Tibial artery (tissue), 4 donors: Measurements from ENCODE around the gene LRPPRC.
A peak's percentile ranks its signal among the peaks of the same experiment; 100 is the strongest.

ENCODE experiments used
- DNase-seq, 2 donors: peaks; one replicate each; pipeline ENCODE4 v3.0.0-alpha.2; 2019
- H3K27ac ChIP-seq, 2 donors: fragments of 200-600 bp; sonication (generic) in 1 of 2; 1 replicate in 1 of 2; 2 replicates in 1 of 2; pipeline ENCODE4 v1.5.1; 2018 to 2019; ENCODE audit warnings: mild to moderate bottlenecking in 1 of 2
- H3K27me3 ChIP-seq, 2 donors: fragments of 200-600 bp; sonication (generic) in 1 of 2; one replicate each; pipeline versions ENCODE4 v1.5.1 to v1.6.0; 2016 to 2019
- H3K36me3 ChIP-seq, 3 donors: fragments of 200-600 bp; sonication (generic) in 2 of 3; one replicate each; pipeline ENCODE4 v1.5.1; 2016 to 2019; ENCODE audit warnings: mild to moderate bottlenecking in 2 of 3
- H3K4me1 ChIP-seq, 4 donors: fragments of 200-600 bp; sonication (generic) in 2 of 4; 1 replicate in 3 of 4; 2 replicates in 1 of 4; pipeline ENCODE4 v1.5.1; 2016 to 2019
- H3K4me3 ChIP-seq, 2 donors: fragments of 200-600 bp; sonication (generic) in 1 of 2; 1 replicate in 1 of 2; 2 replicates in 1 of 2; pipeline ENCODE4 v1.5.1; 2018 to 2019; ENCODE audit warnings: mild to moderate bottlenecking in 2 of 2
- H3K9me3 ChIP-seq, 3 donors: fragments of 200-600 bp; sonication (generic) in 1 of 3; one replicate each; pipeline ENCODE4 v1.5.1; 2016 to 2019
- intact Hi-C: fragments of 100-400 bp; cut with DNase I; formaldehyde crosslinking; loops from one replicate; pipeline ENCODE4 v1.15.0; 2023; ENCODE audit warnings: low total_unique reads
- TF ChIP-seq, protein P1 (sequence below), 2 experiments: fragments of 200-600 bp in 1 of 2; fragments of 450-650 bp in 1 of 2; IDR thresholded peaks; one replicate each; pipeline ENCODE4 v1.5.1; 2017 to 2019; ENCODE audit warnings: antibody characterized with exemption in 2 of 2, mild to moderate bottlenecking in 1 of 2, moderate library complexity in 1 of 2

Gene LRPPRC

GRCh38 chr2:43977677-43978375 is 18.0 kb downstream of the LRPPRC start:
- Histone ChIP-seq H3K27ac (no peak overlapping the region), H3K4me3 (no peak overlapping the region), H3K27me3 (no peaks in the 10 kb centered on the region), H3K36me3 (peaks cover 52 to 75% (median 65%) of the 10 kb centered on the region in 3 donors), H3K4me1 (no peaks in the 10 kb centered on the region), H3K9me3 (no peaks in the 10 kb centered on the region)
- intact Hi-C loops: no loop called here
- TF ChIP-seq, protein P1, sequence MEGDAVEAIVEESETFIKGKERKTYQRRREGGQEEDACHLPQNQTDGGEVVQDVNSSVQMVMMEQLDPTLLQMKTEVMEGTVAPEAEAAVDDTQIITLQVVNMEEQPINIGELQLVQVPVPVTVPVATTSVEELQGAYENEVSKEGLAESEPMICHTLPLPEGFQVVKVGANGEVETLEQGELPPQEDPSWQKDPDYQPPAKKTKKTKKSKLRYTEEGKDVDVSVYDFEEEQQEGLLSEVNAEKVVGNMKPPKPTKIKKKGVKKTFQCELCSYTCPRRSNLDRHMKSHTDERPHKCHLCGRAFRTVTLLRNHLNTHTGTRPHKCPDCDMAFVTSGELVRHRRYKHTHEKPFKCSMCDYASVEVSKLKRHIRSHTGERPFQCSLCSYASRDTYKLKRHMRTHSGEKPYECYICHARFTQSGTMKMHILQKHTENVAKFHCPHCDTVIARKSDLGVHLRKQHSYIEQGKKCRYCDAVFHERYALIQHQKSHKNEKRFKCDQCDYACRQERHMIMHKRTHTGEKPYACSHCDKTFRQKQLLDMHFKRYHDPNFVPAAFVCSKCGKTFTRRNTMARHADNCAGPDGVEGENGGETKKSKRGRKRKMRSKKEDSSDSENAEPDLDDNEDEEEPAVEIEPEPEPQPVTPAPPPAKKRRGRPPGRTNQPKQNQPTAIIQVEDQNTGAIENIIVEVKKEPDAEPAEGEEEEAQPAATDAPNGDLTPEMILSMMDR (IDR thresholded peaks at IDR 0.05): no peak
- no peak for DNase-seq

GRCh38 chr2:43960921-43961320 is 34.9 kb downstream of the LRPPRC start:
- Histone ChIP-seq H3K4me1 (no peaks in the 10 kb centered on the region), H3K36me3 (peaks cover 80 to 91% (median 83%) of the 10 kb centered on the region in 3 donors), H3K27ac (no peak overlapping the region), H3K9me3 (no peaks in the 10 kb centered on the region), H3K27me3 (no peaks in the 10 kb centered on the region), H3K4me3 (no peak overlapping the region)
- TF ChIP-seq, protein P1 (IDR thresholded peaks at IDR 0.05): no peak
- intact Hi-C loops: no loop called here
- no peak for DNase-seq

DNA sequence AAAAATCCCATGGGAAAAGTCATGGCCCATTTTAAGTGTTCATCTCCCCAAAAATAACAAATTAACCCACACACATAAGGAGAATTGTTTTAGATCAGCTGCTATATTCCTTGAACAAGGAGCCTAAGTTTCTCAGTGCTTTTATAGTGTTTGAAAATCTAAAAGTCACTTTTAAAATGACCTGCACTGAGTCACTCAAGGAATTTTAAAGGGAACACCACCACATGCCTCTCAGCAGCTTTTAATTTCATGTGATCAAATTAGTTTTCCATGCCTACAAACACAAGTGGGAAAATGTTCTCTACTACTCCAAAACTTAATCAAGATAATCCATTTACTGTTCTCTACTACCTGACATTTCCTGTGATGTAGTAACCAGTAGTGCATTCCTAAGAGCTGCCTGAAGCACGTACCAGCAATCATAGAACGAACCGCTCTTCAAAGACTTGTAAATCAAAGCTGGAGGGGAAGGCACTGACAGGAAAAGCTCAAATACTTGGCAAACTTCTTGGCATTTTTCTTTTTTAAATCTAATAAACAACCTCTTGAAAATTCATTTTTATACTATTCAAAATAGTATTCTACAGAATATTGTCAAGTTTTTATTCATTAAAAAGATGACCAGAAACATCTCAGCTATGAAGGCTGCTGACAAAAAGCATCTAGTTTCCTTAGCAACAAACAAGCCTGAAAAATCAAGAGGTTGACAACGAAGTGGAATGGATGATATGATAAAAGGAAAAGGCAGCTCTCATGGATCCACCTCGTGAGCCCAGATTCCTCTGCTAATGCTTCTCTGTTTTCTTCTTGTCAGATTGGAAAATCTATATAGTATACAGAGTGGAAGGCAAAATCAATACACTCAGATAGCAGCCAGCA is 37.2 kb downstream of the LRPPRC start:
- Histone ChIP-seq H3K27me3 (no peaks in the 10 kb centered on the region), H3K4me3 (no peak overlapping the region), H3K4me1 (no peaks in the 10 kb centered on the region), H3K27ac (no peak overlapping the region), H3K36me3 (peaks cover 92 to 95% (median 93%) of the 10 kb centered on the region in 3 donors), H3K9me3 (no peaks in the 10 kb centered on the region)
- TF ChIP-seq, protein P1 (IDR thresholded peaks at IDR 0.05): no peak
- DNase-seq: no peak
- intact Hi-C loops: no loop called here

DNA sequence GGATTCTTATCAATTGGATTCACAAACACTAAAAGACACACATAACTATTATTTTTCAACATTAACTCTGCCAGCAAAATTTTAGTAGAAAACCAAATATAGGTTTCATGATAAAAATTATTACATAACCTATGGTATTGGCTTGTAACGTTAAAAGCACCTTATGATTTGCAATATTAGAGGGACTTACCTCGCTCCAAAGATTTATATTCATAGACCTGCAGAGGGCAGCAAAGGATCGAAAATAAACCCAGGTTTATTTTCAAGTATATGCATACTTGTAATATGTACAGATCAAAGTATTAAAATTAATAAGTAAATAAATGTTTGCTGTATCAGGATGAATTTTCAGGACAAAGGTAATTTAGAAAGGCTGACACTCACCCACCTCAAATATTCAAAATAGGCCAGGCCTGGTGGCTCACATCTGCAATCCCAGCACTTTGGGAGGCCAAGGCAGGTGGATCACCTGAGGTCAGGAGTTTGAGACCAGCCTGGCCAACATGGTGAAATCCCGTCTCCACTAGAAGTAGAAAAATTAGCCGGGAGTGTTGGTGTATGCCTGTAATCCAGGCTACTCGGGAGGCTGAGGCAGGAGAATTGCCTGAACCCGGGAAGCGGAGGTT is 45.3 kb downstream of the LRPPRC start:
- DNase-seq: no peak
- TF ChIP-seq, protein P1 (IDR thresholded peaks at IDR 0.05): peak in 1 of 2 experiments; percentile 21
- H3K9me3 ChIP-seq: no peaks in the 10 kb centered on the region
- H3K4me1 ChIP-seq: no peaks in the 10 kb centered on the region
- H3K36me3 ChIP-seq: peaks cover 45 to 81% (median 68%) of the 10 kb centered on the region in 3 donors
- no peaks in the 10 kb centered on the region for H3K27me3 ChIP-seq
- intact Hi-C loops: no loop called here
- no peak overlapping the region for H3K27ac ChIP-seq
- no peak overlapping the region for H3K4me3 ChIP-seq

DNA sequence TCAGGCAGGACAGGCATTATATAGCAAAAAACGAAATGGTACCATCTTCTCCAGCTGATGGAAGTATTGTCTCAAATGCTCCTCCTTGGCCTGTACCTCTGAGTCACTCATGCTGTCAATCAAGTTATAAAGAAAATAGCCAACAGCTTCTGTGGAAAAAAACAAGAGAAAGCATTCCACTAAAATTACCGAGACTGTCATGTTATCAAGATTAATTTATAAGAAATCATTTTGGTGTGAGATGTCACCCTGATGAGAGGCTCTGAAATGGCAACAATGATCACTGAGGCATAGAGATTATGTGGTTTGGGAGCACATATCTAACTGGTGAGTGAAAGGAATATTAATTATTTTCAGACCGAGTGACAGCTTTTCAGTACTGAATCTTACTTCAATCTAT is 47.4 kb downstream of the LRPPRC start:
- intact Hi-C loops: no loop called here
- H3K27me3 ChIP-seq: no peaks in the 10 kb centered on the region
- peaks cover 46 to 81% (median 69%) of the 10 kb centered on the region in 3 donors for H3K36me3 ChIP-seq
- TF ChIP-seq, protein P1 (IDR thresholded peaks at IDR 0.05): no peak
- no peak overlapping the region for H3K27ac ChIP-seq
- H3K4me3 ChIP-seq: no peak overlapping the region
- H3K9me3 ChIP-seq: no peaks in the 10 kb centered on the region
- no peak for DNase-seq
- no peaks in the 10 kb centered on the region for H3K4me1 ChIP-seq
